Testis (tissue), 3 donors: ENCODE measurements around the gene ERC1. TPM values are rescaled to one million over a fixed set of nuclear protein-coding genes. Genes with fewer than 3 reads are reported as not detected.
"Not testable (repeated sequence)": the region's sequence is repeated elsewhere in the genome, so short reads cannot be mapped to it uniquely, and the experiment has no call there.

Experiments used
- DNase-seq: peaks from one replicate; pipeline ENCODE4 v3.0.0-alpha.2; 2019
- H3K27ac ChIP-seq, 2 donors: fragments of 200-600 bp; sonication (generic); one replicate each; pipeline ENCODE4 v1.5.1; 2019
- H3K27me3 ChIP-seq: fragments of 200-600 bp; sonication (generic); one replicate; pipeline ENCODE4 v1.5.1; 2019
- H3K36me3 ChIP-seq: fragments of 200-600 bp; sonication (generic); one replicate; pipeline ENCODE4 v1.5.1; 2017; ENCODE audit warnings: low read depth; ENCODE audit errors: missing control alignments
- H3K4me1 ChIP-seq: fragments of 200-600 bp; sonication (generic); one replicate; pipeline ENCODE4 v1.5.1; 2019
- H3K4me3 ChIP-seq, 2 donors: fragments of 200-600 bp; sonication (generic); one replicate each; pipeline ENCODE4 v1.5.1; 2017 to 2019
- H3K9me3 ChIP-seq: fragments of 200-600 bp; sonication (generic); one replicate; pipeline ENCODE4 v1.5.1; 2017
- CTCF ChIP-seq, 3 experiments: fragments of 450-650 bp in 2 of 3; fragments of 200-600 bp in 1 of 3; sonication (generic) in 1 of 3; IDR thresholded peaks; one replicate each; pipeline ENCODE4 v1.5.1; 2016 to 2019; ENCODE audit warnings: antibody characterized with exemption in 3 of 3, mild to moderate bottlenecking in 2 of 3, moderate library complexity in 1 of 3
- POLR2A ChIP-seq: fragments of 450-650 bp; IDR thresholded peaks from one replicate; pipeline ENCODE4 v1.6.1; 2017; ENCODE audit warnings: antibody characterized with exemption, mild to moderate bottlenecking, moderate library complexity
- WGBS, 2 donors: methylation state at CpG; one replicate each; pipeline ENCODE4 v1.1.5; 2018; 5-methylcytosine and 5-hydroxymethylcytosine counted together
- intact Hi-C: fragments of 100-400 bp; cut with DNase I; formaldehyde crosslinking; loops from one replicate; pipeline ENCODE4 v1.15.1; 2023; ENCODE audit warnings: low total_unique reads
- polyA plus RNA-seq: library from polyadenylated mRNA; stranded (reverse); fragments of 350-450 nt; fragmentation: Illumina TruSeq; extraction: RNeasy Lipid Tissue Mini Kit (QIAGEN cat#74804); gene quantifications from one replicate; pipeline ENCODE4 v1.2.3, GENCODE V29; 2014; ENCODE audit warnings: low read depth, low replicate concordance; ENCODE audit not compliant: insufficient read depth
- total RNA-seq, 2 donors: library from RNA; depleted of rRNA; stranded (reverse); fragments of >200 nt; gene quantifications; one replicate each; pipeline ENCODE4 v1.2.3, GENCODE V29; 2016

Gene ERC1
- total and polyA plus RNA-seq, 3 donors from 2014 or later, result 25.8 to 109 (median 106) TPM

- intact Hi-C loops, result no loop called here
- WGBS, 2 donors, result 52% methylated on average over 4 of the region's 4 CpGs
- Histone ChIP-seq H3K4me3 (no peak overlapping the region), H3K27me3 (no peaks in the 10 kb centered on the region), H3K36me3 (no peaks in the 10 kb centered on the region), H3K9me3 (no peaks in the 10 kb centered on the region), H3K27ac (peak overlapping the region; percentile 42 to 90), H3K4me1 (peaks cover 36% of the 10 kb centered on the region)
- no peak for DNase-seq
- TF ChIP-seq POLR2A, result no peak
- no peak for TF ChIP-seq CTCF (IDR thresholded peaks at IDR 0.05)
These were observed 214.6 kb downstream of the ERC1 start for GRCh38 chr12:1205512-1206060.

- H3K27ac ChIP-seq, result peak overlapping the region; percentile 46 to 90
- no peaks in the 10 kb centered on the region for H3K36me3 ChIP-seq
- TF ChIP-seq POLR2A (no peak), CTCF (IDR thresholded peaks at IDR 0.05) (no peak)
- peaks cover 36% of the 10 kb centered on the region for H3K4me1 ChIP-seq
- intact Hi-C loops, result no loop called here
- no peak overlapping the region for H3K4me3 ChIP-seq
- 72 to 78% methylated on average over 1 of the region's 1 CpG for WGBS, 2 donors
- no peak for DNase-seq
- no peaks in the 10 kb centered on the region for H3K9me3 ChIP-seq
- H3K27me3 ChIP-seq, result no peaks in the 10 kb centered on the region
These were observed 215.2 kb downstream of the ERC1 start for GRCh38 chr12:1206118-1206734.

GRCh38 chr12:1207276-1207675 lies 216.3 kb downstream of the ERC1 start:
- Histone ChIP-seq H3K27me3 (no peaks in the 10 kb centered on the region), H3K9me3 (no peaks in the 10 kb centered on the region), H3K36me3 (no peaks in the 10 kb centered on the region), H3K27ac (peak overlapping the region in 1 of 2 donors; percentile 90), H3K4me1 (peaks cover 27% of the 10 kb centered on the region), H3K4me3 (no peak overlapping the region)
- DNase-seq, result no peak
- 81% methylated on average over 4 of the region's 4 CpGs for WGBS, 2 donors
- TF ChIP-seq POLR2A, result no peak
- intact Hi-C loops, result no loop called here

- WGBS, 2 donors, result 83% methylated on average over 5 of the region's 5 CpGs
- DNase-seq, H3K27ac ChIP-seq, H3K9me3 ChIP-seq, H3K4me3 ChIP-seq, intact Hi-C loops, H3K36me3 ChIP-seq, H3K27me3 ChIP-seq: not testable (repeated sequence)
- H3K4me1 ChIP-seq, result peaks cover 19% of the 10 kb centered on the region
These were observed 217.7 kb downstream of the ERC1 start for GRCh38 chr12:1208719-1209118.

GRCh38 chr12:1212526-1212925 lies 221.5 kb downstream of the ERC1 start:
- peaks cover 10% of the 10 kb centered on the region for H3K4me1 ChIP-seq
- H3K36me3 ChIP-seq, result no peaks in the 10 kb centered on the region
- no peaks in the 10 kb centered on the region for H3K27me3 ChIP-seq
- no peak overlapping the region for H3K27ac ChIP-seq
- intact Hi-C loops, result no loop called here
- TF ChIP-seq CTCF (IDR thresholded peaks at IDR 0.05) (no peak), POLR2A (no peak)
- 82 to 91% methylated on average over 8 of the region's 8 CpGs for WGBS, 2 donors
- DNase-seq, result no peak
- no peaks in the 10 kb centered on the region for H3K9me3 ChIP-seq
- H3K4me3 ChIP-seq, result no peak overlapping the region

- DNase-seq, result no peak
- H3K27me3 ChIP-seq, result no peaks in the 10 kb centered on the region
- 85 to 97% methylated on average over 6 of the region's 6 CpGs for WGBS, 2 donors
These were observed 222.2 kb downstream of the ERC1 start for GRCh38 chr12:1213205-1213604.

More at GRCh38 chr12:1213205-1213604, 222.2 kb downstream of the ERC1 start:
- H3K27ac ChIP-seq, result no peak overlapping the region
- TF ChIP-seq CTCF (IDR thresholded peaks at IDR 0.05) (no peak), POLR2A (no peak)
- intact Hi-C loops, result no loop called here
- H3K36me3 ChIP-seq, result no peaks in the 10 kb centered on the region
- H3K9me3 ChIP-seq, result no peaks in the 10 kb centered on the region
- no peak overlapping the region for H3K4me3 ChIP-seq
- peaks cover 15% of the 10 kb centered on the region for H3K4me1 ChIP-seq
